Upper lobe of right lung (tissue), 1 donor: ENCODE measurements around the gene RAET1E. TPM values are rescaled to one million over a fixed set of nuclear protein-coding genes. Genes with fewer than 3 reads are reported as not detected.
A peak's percentile ranks its signal among the peaks of the same experiment; 100 is the strongest.
"Not testable (repeated sequence)": the region's sequence is repeated elsewhere in the genome, so short reads cannot be mapped to it uniquely, and the experiment has no call there.

Experiments used
- ATAC-seq: fragments of 200-7000 bp; cut with Tn5 transposase; one replicate; pipeline ENCODE4 v1.9.1; 2020; ENCODE audit warnings: mild to moderate bottlenecking, moderate library complexity
- DNase-seq: peaks from one replicate; pipeline ENCODE4 v3.0.0-alpha.2; 2020
- H3K27ac ChIP-seq: fragments of 200-600 bp; one replicate; pipeline ENCODE4 v1.8.0; 2022
- H3K27me3 ChIP-seq: fragments of 200-600 bp; one replicate; pipeline ENCODE4 v1.8.0; 2022; ENCODE audit warnings: mild to moderate bottlenecking
- H3K36me3 ChIP-seq: fragments of 200-600 bp; one replicate; pipeline ENCODE4 v1.8.0; 2022
- H3K4me1 ChIP-seq: fragments of 200-600 bp; one replicate; pipeline ENCODE4 v1.8.0; 2022
- H3K4me3 ChIP-seq: fragments of 200-600 bp; one replicate; pipeline ENCODE4 v1.8.0; 2022; ENCODE audit warnings: mild to moderate bottlenecking
- H3K9me3 ChIP-seq: fragments of 200-600 bp; one replicate; pipeline ENCODE4 v1.8.0; 2022
- CTCF ChIP-seq: fragments of 200-600 bp; IDR thresholded peaks from one replicate; pipeline ENCODE4 v1.8.0; 2022; ENCODE audit warnings: antibody characterized with exemption
- intact Hi-C: fragments of 100-400 bp; cut with DNase I; formaldehyde crosslinking; loops from one replicate; pipeline ENCODE4 v1.11.0; 2022
- total RNA-seq: library from RNA; stranded (reverse); fragmentation: NEBNext Ultra II Directional; extraction: Animal tissue kit (Norgen Biotek cat#: 25700); gene quantifications from one replicate; pipeline ENCODE4 v1.2.1, GENCODE V29; 2021
- donor health status: DM: no; HTN: yes; CAD: no; lungs with severe emphysema.

The RAET1E gene
- total RNA-seq, 1 donor from 2014 or later: 0.96 TPM

GRCh38 chr6:149895833-149896271, 2.1 kb downstream of the RAET1E start:
- intact Hi-C loops: no loop called here
- H3K27ac ChIP-seq: peak overlapping the region; percentile 76

GRCh38 chr6:149895048-149895590, 2.8 kb downstream of the RAET1E start:
- Histone ChIP-seq H3K27me3 (no peaks in the 10 kb centered on the region), H3K27ac (peak overlapping the region; percentile 76), H3K4me3 (no peak overlapping the region), H3K36me3 (no peaks in the 10 kb centered on the region), H3K9me3 (no peaks in the 10 kb centered on the region), H3K4me1 (peaks cover 30% of the 10 kb centered on the region)
- intact Hi-C loops: no loop called here
- TF ChIP-seq CTCF: no peak
- peak; percentile 83 for ATAC-seq
- peak; percentile 77 for DNase-seq

More at GRCh38 chr6:149895833-149896271, 2.1 kb downstream of the RAET1E start:
- no peak for TF ChIP-seq CTCF
- no peak for DNase-seq
- no peaks in the 10 kb centered on the region for H3K9me3 ChIP-seq
- H3K36me3 ChIP-seq: no peaks in the 10 kb centered on the region
- ATAC-seq: peak; percentile 56
- H3K27me3 ChIP-seq: no peaks in the 10 kb centered on the region
- H3K4me3 ChIP-seq: no peak overlapping the region
- H3K4me1 ChIP-seq: peaks cover 30% of the 10 kb centered on the region

GRCh38 chr6:149891864-149892263, 6.0 kb downstream of the RAET1E start:
- H3K9me3 ChIP-seq: not testable (repeated sequence)

GRCh38 chr6:149891259-149891658, 6.7 kb downstream of the RAET1E start:
- ATAC-seq (no peak), DNase-seq (no peak)
- intact Hi-C loops: no loop called here
- no peaks in the 10 kb centered on the region for H3K27me3 ChIP-seq
- no peak for TF ChIP-seq CTCF
- H3K27ac ChIP-seq: no peak overlapping the region
- peaks cover 17% of the 10 kb centered on the region for H3K4me1 ChIP-seq
- H3K9me3 ChIP-seq: no peaks in the 10 kb centered on the region
- no peak overlapping the region for H3K4me3 ChIP-seq
- no peaks in the 10 kb centered on the region for H3K36me3 ChIP-seq

More at GRCh38 chr6:149891864-149892263, 6.0 kb downstream of the RAET1E start:
- DNase-seq, intact Hi-C loops, H3K4me3 ChIP-seq, H3K36me3 ChIP-seq, ATAC-seq, H3K27me3 ChIP-seq, H3K27ac ChIP-seq: not testable (repeated sequence)
- H3K4me1 ChIP-seq: peaks cover 21% of the 10 kb centered on the region

- Histone ChIP-seq H3K9me3 (no peaks in the 10 kb centered on the region), H3K27ac (no peak overlapping the region), H3K4me1 (peaks cover 10% of the 10 kb centered on the region), H3K4me3 (no peak overlapping the region), H3K36me3 (no peaks in the 10 kb centered on the region), H3K27me3 (no peaks in the 10 kb centered on the region)
- DNase-seq (no peak), ATAC-seq (peak; percentile 60)
- TF ChIP-seq CTCF: no peak
- intact Hi-C loops: no loop called here
Measured at GRCh38 chr6:149890629-149891045, 7.3 kb downstream of the RAET1E start.

GRCh38 chr6:149889326-149889725, 8.6 kb downstream of the RAET1E start:
- no peaks in the 10 kb centered on the region for H3K36me3 ChIP-seq
- H3K27ac ChIP-seq: no peak overlapping the region
- no peaks in the 10 kb centered on the region for H3K9me3 ChIP-seq
- no peak for DNase-seq
- intact Hi-C loops: no loop called here
- no peaks in the 10 kb centered on the region for H3K27me3 ChIP-seq
- no peak for ATAC-seq
- H3K4me3 ChIP-seq: no peak overlapping the region
- TF ChIP-seq CTCF: no peak
- peaks cover 2% of the 10 kb centered on the region for H3K4me1 ChIP-seq
